Esophagus squamous epithelium (tissue), 4 donors: ENCODE data around the gene PLEKHG4.

Source experiments
- CTCF ChIP-seq, 6 experiments: fragments of 450-650 bp in 4 of 6; fragments of 200-600 bp in 2 of 6; sonication (generic) in 2 of 6; IDR thresholded peaks; one replicate each; pipeline ENCODE4 v1.5.1; 2016 to 2019; ENCODE audit warnings: antibody characterized with exemption in 6 of 6, mild to moderate bottlenecking in 4 of 6, moderate library complexity in 4 of 6
- POLR2A ChIP-seq, 4 donors: fragments of 450-650 bp; IDR thresholded peaks; one replicate each; pipeline ENCODE4 v1.6.1; 2017; ENCODE audit warnings: antibody characterized with exemption in 4 of 4, mild to moderate bottlenecking in 4 of 4, moderate library complexity in 3 of 4

GRCh38 chr16:67238806-67239470 is 40.4 kb upstream of the PLEKHG4 start:
- TF ChIP-seq CTCF (IDR thresholded peaks at IDR 0.05) (no peak), POLR2A (IDR thresholded peaks at IDR 0.05) (no peak)
